ENCODE measurements around the gene RBM19.

RBM19 gene

DNA sequence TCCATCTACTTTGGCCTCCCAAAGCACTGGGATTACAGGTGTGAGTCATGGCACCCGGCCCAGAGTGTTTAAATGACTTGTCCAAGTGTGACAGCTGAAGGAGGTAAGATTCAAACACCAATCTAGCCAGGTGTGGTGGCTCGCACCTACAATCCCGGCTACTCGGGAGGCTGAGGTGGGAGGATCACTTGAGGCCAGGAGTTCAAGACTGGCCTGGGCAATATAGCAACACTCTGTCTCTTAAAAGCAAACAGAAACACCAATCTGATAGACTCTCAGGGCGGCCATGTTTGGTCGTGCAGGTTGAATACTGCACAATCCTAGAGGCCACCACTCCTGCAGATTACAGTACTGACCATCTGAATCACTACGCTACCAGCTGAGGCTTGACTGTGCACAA, 68.7 kb downstream of the RBM19 start:
- Histone ChIP-seq H3K36me3 (no peaks in the 10 kb centered on the region), H3K4me1 (ENCODE audit: control insufficient read depth in 1 of 2, insufficient read depth in 1 of 2, low read depth in 1 of 2, low read length in 1 of 2) (no peaks in the 10 kb centered on the region), H3K4me3 (ENCODE audit: low read depth in 1 of 2, low read length in 1 of 2) (no peak overlapping the region), H3K27me3 (no peaks in the 10 kb centered on the region), H3K9me3 (no peaks in the 10 kb centered on the region), H3K27ac (no peak overlapping the region)
- TF ChIP-seq, protein P1, sequence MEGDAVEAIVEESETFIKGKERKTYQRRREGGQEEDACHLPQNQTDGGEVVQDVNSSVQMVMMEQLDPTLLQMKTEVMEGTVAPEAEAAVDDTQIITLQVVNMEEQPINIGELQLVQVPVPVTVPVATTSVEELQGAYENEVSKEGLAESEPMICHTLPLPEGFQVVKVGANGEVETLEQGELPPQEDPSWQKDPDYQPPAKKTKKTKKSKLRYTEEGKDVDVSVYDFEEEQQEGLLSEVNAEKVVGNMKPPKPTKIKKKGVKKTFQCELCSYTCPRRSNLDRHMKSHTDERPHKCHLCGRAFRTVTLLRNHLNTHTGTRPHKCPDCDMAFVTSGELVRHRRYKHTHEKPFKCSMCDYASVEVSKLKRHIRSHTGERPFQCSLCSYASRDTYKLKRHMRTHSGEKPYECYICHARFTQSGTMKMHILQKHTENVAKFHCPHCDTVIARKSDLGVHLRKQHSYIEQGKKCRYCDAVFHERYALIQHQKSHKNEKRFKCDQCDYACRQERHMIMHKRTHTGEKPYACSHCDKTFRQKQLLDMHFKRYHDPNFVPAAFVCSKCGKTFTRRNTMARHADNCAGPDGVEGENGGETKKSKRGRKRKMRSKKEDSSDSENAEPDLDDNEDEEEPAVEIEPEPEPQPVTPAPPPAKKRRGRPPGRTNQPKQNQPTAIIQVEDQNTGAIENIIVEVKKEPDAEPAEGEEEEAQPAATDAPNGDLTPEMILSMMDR (IDR thresholded peaks at IDR 0.05): no peak

DNA sequence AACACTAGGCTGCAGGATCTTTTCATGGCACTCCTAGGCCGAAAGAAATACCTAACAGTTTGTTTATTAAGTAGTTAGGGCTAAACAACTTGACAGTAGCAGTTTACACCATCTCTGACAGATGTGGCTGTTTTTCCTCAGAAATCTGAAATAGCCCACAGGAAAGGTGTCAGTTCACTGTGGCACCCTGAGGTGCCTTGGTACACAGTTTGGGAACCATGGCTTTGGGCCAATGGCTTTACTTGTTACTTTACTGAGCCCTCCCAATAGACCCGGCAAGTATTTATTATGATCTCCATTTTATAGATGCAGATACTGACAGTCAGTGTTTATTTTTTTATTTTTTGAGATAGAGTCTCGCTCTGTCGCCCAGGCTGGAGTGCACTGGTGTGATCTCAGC, 69.3 kb downstream of the RBM19 start:
- TF ChIP-seq, protein P1 (IDR thresholded peaks at IDR 0.05): no peak
- H3K9me3 ChIP-seq: no peaks in the 10 kb centered on the region
- no peak overlapping the region for H3K4me3 ChIP-seq (ENCODE audit: low read depth in 1 of 2, low read length in 1 of 2)
- no peaks in the 10 kb centered on the region for H3K4me1 ChIP-seq (ENCODE audit: control insufficient read depth in 1 of 2, insufficient read depth in 1 of 2, low read depth in 1 of 2, low read length in 1 of 2)
- H3K27me3 ChIP-seq: no peaks in the 10 kb centered on the region
- H3K27ac ChIP-seq: no peak overlapping the region
- no peaks in the 10 kb centered on the region for H3K36me3 ChIP-seq

GRCh38 chr12:113896194-113896593, 69.9 kb downstream of the RBM19 start:
- Histone ChIP-seq H3K4me1 (ENCODE audit: control insufficient read depth in 1 of 2, insufficient read depth in 1 of 2, low read depth in 1 of 2, low read length in 1 of 2) (no peaks in the 10 kb centered on the region), H3K27me3 (no peaks in the 10 kb centered on the region), H3K36me3 (no peaks in the 10 kb centered on the region), H3K4me3 (ENCODE audit: low read depth in 1 of 2, low read length in 1 of 2) (no peak overlapping the region), H3K9me3 (no peaks in the 10 kb centered on the region), H3K27ac (no peak overlapping the region)
- TF ChIP-seq, protein P1 (IDR thresholded peaks at IDR 0.05): no peak

DNA sequence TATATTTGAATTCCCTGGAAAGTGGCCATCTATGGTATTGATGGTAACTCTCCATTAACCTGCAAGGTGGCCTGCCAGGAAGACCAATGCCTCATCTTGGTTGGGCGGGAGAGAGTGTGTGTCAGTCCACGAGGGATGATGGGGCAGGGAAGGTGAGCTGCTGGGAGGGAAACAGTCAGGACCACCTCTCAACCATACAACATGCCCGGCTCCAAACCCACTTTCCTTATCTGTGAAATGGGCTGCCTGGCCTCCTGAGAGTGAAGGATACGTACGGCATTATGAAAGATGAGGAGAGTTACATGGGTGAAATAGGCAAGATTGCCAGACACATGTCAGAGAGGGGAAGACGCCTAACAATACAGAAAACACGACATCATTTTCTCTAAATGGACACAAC, 70.9 kb downstream of the RBM19 start:
- Histone ChIP-seq H3K36me3 (no peaks in the 10 kb centered on the region), H3K4me1 (ENCODE audit: control insufficient read depth in 1 of 2, insufficient read depth in 1 of 2, low read depth in 1 of 2, low read length in 1 of 2) (no peaks in the 10 kb centered on the region), H3K27me3 (no peaks in the 10 kb centered on the region), H3K27ac (no peak overlapping the region), H3K4me3 (ENCODE audit: low read depth in 1 of 2, low read length in 1 of 2) (no peak overlapping the region), H3K9me3 (no peaks in the 10 kb centered on the region)
- TF ChIP-seq, protein P1 (IDR thresholded peaks at IDR 0.05): no peak

GRCh38 chr12:113894697-113895096, 71.4 kb downstream of the RBM19 start:
- TF ChIP-seq, protein P1 (IDR thresholded peaks at IDR 0.05): no peak
- Histone ChIP-seq H3K36me3 (no peaks in the 10 kb centered on the region), H3K9me3 (no peaks in the 10 kb centered on the region), H3K27ac (no peak overlapping the region), H3K4me1 (ENCODE audit: control insufficient read depth in 1 of 2, insufficient read depth in 1 of 2, low read depth in 1 of 2, low read length in 1 of 2) (no peaks in the 10 kb centered on the region), H3K4me3 (ENCODE audit: low read depth in 1 of 2, low read length in 1 of 2) (no peak overlapping the region), H3K27me3 (no peaks in the 10 kb centered on the region)

DNA sequence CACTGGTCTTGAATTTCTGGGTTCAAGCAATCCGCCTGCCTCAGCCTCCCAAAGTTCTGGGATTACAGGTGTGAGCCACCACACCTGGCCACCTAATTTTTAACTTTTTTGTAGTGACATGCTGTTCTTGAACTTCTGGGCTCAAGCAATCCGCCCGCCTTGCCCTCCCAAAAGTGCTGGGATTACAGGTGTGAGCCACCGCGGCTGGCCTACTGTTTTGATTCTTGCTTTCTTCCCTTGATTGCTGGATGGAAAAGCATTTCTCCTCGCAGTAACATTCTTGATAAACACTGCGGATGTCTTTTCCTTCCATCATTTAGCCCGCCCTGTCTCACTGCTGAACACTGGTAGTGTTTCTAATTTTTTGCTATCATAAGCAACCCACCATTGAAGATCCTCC, 72.9 kb downstream of the RBM19 start:
- H3K27ac ChIP-seq: no peak overlapping the region
- H3K4me1 ChIP-seq (ENCODE audit: control insufficient read depth in 1 of 2, insufficient read depth in 1 of 2, low read depth in 1 of 2, low read length in 1 of 2): no peaks in the 10 kb centered on the region
- TF ChIP-seq, protein P1 (IDR thresholded peaks at IDR 0.05): no peak
- peaks cover 4% of the 10 kb centered on the region for H3K36me3 ChIP-seq
- no peaks in the 10 kb centered on the region for H3K9me3 ChIP-seq
- H3K27me3 ChIP-seq: no peaks in the 10 kb centered on the region
- H3K4me3 ChIP-seq (ENCODE audit: low read depth in 1 of 2, low read length in 1 of 2): no peak overlapping the region

Measured in neutrophil (primary cell).